ENCODE results near the gene LEFTY1. TPM values are rescaled to one million over a fixed set of nuclear protein-coding genes. Genes with fewer than 3 reads are reported as not detected.

LEFTY1 gene
- total RNA-seq, 2 experiments from 2014 or later, result not detected

- peaks cover 78% of the 10 kb centered on the region for H3K36me3 Mint-ChIP-seq (ENCODE audit: low read depth)
Observed at GRCh38 chr1:225866061-225866837, 22.7 kb downstream of the LEFTY1 start.

GRCh38 chr1:225865514-225865913 lies 23.4 kb downstream of the LEFTY1 start:
- Mint-ChIP-seq H3K4me3 (peak overlapping the region; percentile 12), H3K27ac (peak overlapping the region; percentile 76), H3K36me3 (ENCODE audit: low read depth) (peaks cover 78% of the 10 kb centered on the region), H3K4me1 (ENCODE audit: low read depth) (peaks cover 43% of the 10 kb centered on the region), H3K27me3 (ENCODE audit: low read depth) (no peaks in the 10 kb centered on the region), H3K9me3 (ENCODE audit: insufficient read depth) (no peaks in the 10 kb centered on the region)
- ATAC-seq (peak; percentile 20), DNase-seq (no peak)
- ChIA-PET CTCF (interaction anchor here (2.2 to 2.4 kb wide), 2 partner anchors 16 to 17 kb away, joined by 7 to 9 read pairs; partner anchors contain the start of gene TMEM63A), POLR2A (interaction anchor here (0.5 to 1.4 kb wide), 3 partner anchors 15 to 321 kb away, joined by 3 to 5 read pairs (median 4); no protein-coding TSS in a partner anchor)

More at GRCh38 chr1:225866061-225866837, 22.7 kb downstream of the LEFTY1 start:
- Mint-ChIP-seq H3K4me3 (peak overlapping the region; percentile 38), H3K27me3 (ENCODE audit: low read depth) (no peaks in the 10 kb centered on the region), H3K4me1 (ENCODE audit: low read depth) (peaks cover 45% of the 10 kb centered on the region), H3K9me3 (ENCODE audit: insufficient read depth) (no peaks in the 10 kb centered on the region), H3K27ac (peak overlapping the region; percentile 76)
- DNase-seq, result peak; percentile 78
- POLR2A ChIA-PET, result interaction anchor here (1.2 to 1.5 kb wide), 4 partner anchors 14 to 89 kb away, joined by 3 to 5 read pairs (median 4); partner anchors contain the start of genes SRP9 and TMEM63A
- CTCF ChIA-PET, result interaction anchor here (1.0 to 2.4 kb wide), 3 partner anchors 15 to 44 kb away, joined by 4 to 9 read pairs (median 7); partner anchors contain the start of gene TMEM63A
- peak; percentile 93 for ATAC-seq

GRCh38 chr1:225863167-225863566 lies 25.8 kb downstream of the LEFTY1 start:
- no peak for ATAC-seq
- ChIA-PET POLR2A (no interaction called here), CTCF (no interaction called here)
- H3K27ac Mint-ChIP-seq, result no peak overlapping the region
- H3K4me3 Mint-ChIP-seq, result no peak overlapping the region
- no peaks in the 10 kb centered on the region for H3K27me3 Mint-ChIP-seq (ENCODE audit: low read depth)
- DNase-seq, result no peak
- peaks cover 41% of the 10 kb centered on the region for H3K4me1 Mint-ChIP-seq (ENCODE audit: low read depth)
- H3K36me3 Mint-ChIP-seq (ENCODE audit: low read depth), result peaks cover 83% of the 10 kb centered on the region
- no peaks in the 10 kb centered on the region for H3K9me3 Mint-ChIP-seq (ENCODE audit: insufficient read depth)

GRCh38 chr1:225862581-225862950 lies 26.4 kb downstream of the LEFTY1 start:
- Mint-ChIP-seq H3K4me3 (no peak overlapping the region), H3K27ac (no peak overlapping the region), H3K9me3 (ENCODE audit: insufficient read depth) (no peaks in the 10 kb centered on the region), H3K27me3 (ENCODE audit: low read depth) (no peaks in the 10 kb centered on the region), H3K36me3 (ENCODE audit: low read depth) (peaks cover 82% of the 10 kb centered on the region), H3K4me1 (ENCODE audit: low read depth) (peaks cover 35% of the 10 kb centered on the region)
- ChIA-PET CTCF (no interaction called here), POLR2A (no interaction called here)
- no peak for ATAC-seq
- DNase-seq, result no peak

GRCh38 chr1:225861834-225862580 lies 26.9 kb downstream of the LEFTY1 start:
- POLR2A ChIA-PET, result interaction anchor here (0.6 kb wide), 1 partner anchor 21 kb away, joined by 3 read pairs; no protein-coding TSS in a partner anchor
- DNase-seq, result no peak
- H3K27ac Mint-ChIP-seq, result no peak overlapping the region
- no peak overlapping the region for H3K4me3 Mint-ChIP-seq
- H3K27me3 Mint-ChIP-seq (ENCODE audit: low read depth), result no peaks in the 10 kb centered on the region
- peaks cover 79% of the 10 kb centered on the region for H3K36me3 Mint-ChIP-seq (ENCODE audit: low read depth)
- CTCF ChIA-PET, result no interaction called here
- ATAC-seq, result no peak
- H3K9me3 Mint-ChIP-seq (ENCODE audit: insufficient read depth), result no peaks in the 10 kb centered on the region
- peaks cover 29% of the 10 kb centered on the region for H3K4me1 Mint-ChIP-seq (ENCODE audit: low read depth)

GRCh38 chr1:225860876-225861441 lies 28.0 kb downstream of the LEFTY1 start:
- ChIA-PET CTCF (no interaction called here), POLR2A (interaction anchor here (0.6 kb wide), 2 partner anchors 11 to 22 kb away, joined by 3 read pairs; no protein-coding TSS in a partner anchor)
- DNase-seq (no peak), ATAC-seq (no peak)
- Mint-ChIP-seq H3K27ac (no peak overlapping the region), H3K4me1 (ENCODE audit: low read depth) (peaks cover 27% of the 10 kb centered on the region), H3K4me3 (no peak overlapping the region), H3K36me3 (ENCODE audit: low read depth) (peaks cover 75% of the 10 kb centered on the region), H3K9me3 (ENCODE audit: insufficient read depth) (no peaks in the 10 kb centered on the region), H3K27me3 (ENCODE audit: low read depth) (no peaks in the 10 kb centered on the region)

- Mint-ChIP-seq H3K27me3 (ENCODE audit: low read depth) (no peaks in the 10 kb centered on the region), H3K27ac (no peak overlapping the region), H3K9me3 (ENCODE audit: insufficient read depth) (no peaks in the 10 kb centered on the region), H3K4me3 (no peak overlapping the region), H3K36me3 (ENCODE audit: low read depth) (peaks cover 74% of the 10 kb centered on the region), H3K4me1 (ENCODE audit: low read depth) (peaks cover 24% of the 10 kb centered on the region)
- POLR2A ChIA-PET, result interaction anchor here (1.1 kb wide), 1 partner anchor 12 kb away, joined by 3 read pairs; no protein-coding TSS in a partner anchor
- CTCF ChIA-PET, result no interaction called here
- ATAC-seq, result no peak
- no peak for DNase-seq
Observed at GRCh38 chr1:225860107-225860506, 28.8 kb downstream of the LEFTY1 start.

GRCh38 chr1:225859151-225859550 lies 29.8 kb downstream of the LEFTY1 start:
- Mint-ChIP-seq H3K4me3 (no peak overlapping the region), H3K27me3 (ENCODE audit: low read depth) (no peaks in the 10 kb centered on the region), H3K4me1 (ENCODE audit: low read depth) (peaks cover 16% of the 10 kb centered on the region), H3K27ac (no peak overlapping the region), H3K36me3 (ENCODE audit: low read depth) (peaks cover 74% of the 10 kb centered on the region), H3K9me3 (ENCODE audit: insufficient read depth) (no peaks in the 10 kb centered on the region)
- DNase-seq, result no peak
- ChIA-PET CTCF (interaction anchor here (1.5 kb wide), 1 partner anchor 12 kb away, joined by 3 read pairs; no protein-coding TSS in a partner anchor), POLR2A (interaction anchor here (1.1 kb wide), 1 partner anchor 11 kb away, joined by 3 read pairs; no protein-coding TSS in a partner anchor)
- no peak for ATAC-seq

- Mint-ChIP-seq H3K36me3 (ENCODE audit: low read depth) (peaks cover 81% of the 10 kb centered on the region), H3K4me1 (ENCODE audit: low read depth) (peaks cover 22% of the 10 kb centered on the region), H3K27ac (no peak overlapping the region), H3K4me3 (no peak overlapping the region), H3K27me3 (ENCODE audit: low read depth) (no peaks in the 10 kb centered on the region), H3K9me3 (ENCODE audit: insufficient read depth) (no peaks in the 10 kb centered on the region)
- no peak for DNase-seq
- no peak for ATAC-seq
- ChIA-PET POLR2A (no interaction called here), CTCF (interaction anchor here (0.9 to 1.7 kb wide), 5 partner anchors 11 to 106 kb away, joined by 3 to 5 read pairs (median 3); partner anchors contain the start of gene SRP9)
Observed at GRCh38 chr1:225857256-225857655, 31.7 kb downstream of the LEFTY1 start.

GRCh38 chr1:225855503-225856300 lies 33.2 kb downstream of the LEFTY1 start:
- POLR2A ChIA-PET, result no interaction called here
- DNase-seq (no peak), ATAC-seq (no peak)
- no peaks in the 10 kb centered on the region for H3K9me3 Mint-ChIP-seq (ENCODE audit: insufficient read depth)
- H3K27ac Mint-ChIP-seq, result no peak overlapping the region
- peaks cover 33% of the 10 kb centered on the region for H3K4me1 Mint-ChIP-seq (ENCODE audit: low read depth)
- H3K36me3 Mint-ChIP-seq (ENCODE audit: low read depth), result peaks cover 80% of the 10 kb centered on the region
- no peaks in the 10 kb centered on the region for H3K27me3 Mint-ChIP-seq (ENCODE audit: low read depth)
- H3K4me3 Mint-ChIP-seq, result no peak overlapping the region
- CTCF ChIA-PET, result interaction anchor here (0.7 to 2.3 kb wide), 4 partner anchors 9 to 132 kb away, joined by 3 to 9 read pairs (median 3); partner anchors contain the start of gene TMEM63A

GRCh38 chr1:225853441-225853840 lies 35.5 kb downstream of the LEFTY1 start:
- peaks cover 81% of the 10 kb centered on the region for H3K36me3 Mint-ChIP-seq (ENCODE audit: low read depth)
- H3K4me3 Mint-ChIP-seq, result no peak overlapping the region
- ATAC-seq (no peak), DNase-seq (no peak)
- H3K9me3 Mint-ChIP-seq (ENCODE audit: insufficient read depth), result no peaks in the 10 kb centered on the region
- H3K27ac Mint-ChIP-seq, result no peak overlapping the region
- no peaks in the 10 kb centered on the region for H3K27me3 Mint-ChIP-seq (ENCODE audit: low read depth)
- ChIA-PET POLR2A (no interaction called here), CTCF (interaction anchor here (1.3 kb wide), 1 partner anchor 28 kb away, joined by 6 read pairs; the partner anchor contains the start of gene TMEM63A)
- peaks cover 53% of the 10 kb centered on the region for H3K4me1 Mint-ChIP-seq (ENCODE audit: low read depth)

All from activated CD8-positive, alpha-beta T cell treated with anti-CD3 and anti-CD28 coated beads, Interleukin-2, amount 10 ng/mL, durations not matched to agents 7 days and 5 days (primary cell).